ENCODE measurements around the gene SMIM1. TPM values are rescaled to one million over a fixed set of nuclear protein-coding genes. Genes with fewer than 3 reads are reported as not detected.

SMIM1 gene
- total RNA-seq, 2 experiments from 2014 or later, result 1.5 to 1.8 TPM

GRCh38 chr1:3824650-3825049 lies 52.1 kb downstream of the SMIM1 start:
- no peaks in the 10 kb centered on the region for H3K9me3 Mint-ChIP-seq
- H3K27me3 Mint-ChIP-seq, result no peaks in the 10 kb centered on the region
- no peak overlapping the region for H3K4me3 Mint-ChIP-seq
- no peak overlapping the region for H3K27ac Mint-ChIP-seq
- H3K36me3 Mint-ChIP-seq, result peaks cover 6% of the 10 kb centered on the region
- DNase-seq, result no peak
- no peaks in the 10 kb centered on the region for H3K4me1 Mint-ChIP-seq

- peaks cover 6% of the 10 kb centered on the region for H3K36me3 Mint-ChIP-seq
- H3K4me1 Mint-ChIP-seq, result no peaks in the 10 kb centered on the region
- no peak overlapping the region for H3K4me3 Mint-ChIP-seq
- no peak overlapping the region for H3K27ac Mint-ChIP-seq
- H3K27me3 Mint-ChIP-seq, result no peaks in the 10 kb centered on the region
- DNase-seq, result no peak
- no peaks in the 10 kb centered on the region for H3K9me3 Mint-ChIP-seq
Measured at GRCh38 chr1:3825356-3825755, 52.8 kb downstream of the SMIM1 start.

Other genes with a start within 250 kb of the SMIM1 start
- 1 to 10 TPM; 1.7 to 2.5 TPM for gene MEGF6, start 161.2 kb upstream of the SMIM1 start, total RNA-seq
- 1 to 10 TPM; 9.5 to 10.0 TPM for gene TPRG1L, start 147.7 kb upstream of the SMIM1 start, total RNA-seq
- 10 to 100 TPM; 30.2 to 31.2 TPM for gene WRAP73, start 122.6 kb upstream of the SMIM1 start, total RNA-seq
- under 1 TPM; 0.50 to 0.58 TPM for gene TP73, start 120.2 kb upstream of the SMIM1 start, total RNA-seq
- not detected for gene CCDC27, start 20.3 kb upstream of the SMIM1 start, total RNA-seq
- gene LRRC47, start 23.7 kb downstream of the SMIM1 start, total RNA-seq, result 10 to 100 TPM; 47.5 to 57.5 TPM
- 10 to 100 TPM; 28.8 to 40.1 TPM for gene CEP104, start 84.5 kb downstream of the SMIM1 start, total RNA-seq
- gene DFFB, start 84.7 kb downstream of the SMIM1 start, total RNA-seq, result 10 to 100 TPM in 1 of 2 experiments, 1 to 10 TPM in 1; 8.8 to 11.1 TPM
- 10 to 100 TPM; 51.0 to 53.1 TPM for gene C1orf174, start 127.5 kb downstream of the SMIM1 start, total RNA-seq